ENCODE measurements around the gene WDTC1.
A peak's percentile ranks its signal among the peaks of the same experiment; 100 is the strongest.
"Not testable (repeated sequence)": the region's sequence is repeated elsewhere in the genome, so short reads cannot be mapped to it uniquely, and the experiment has no call there.

WDTC1 gene, protein sequence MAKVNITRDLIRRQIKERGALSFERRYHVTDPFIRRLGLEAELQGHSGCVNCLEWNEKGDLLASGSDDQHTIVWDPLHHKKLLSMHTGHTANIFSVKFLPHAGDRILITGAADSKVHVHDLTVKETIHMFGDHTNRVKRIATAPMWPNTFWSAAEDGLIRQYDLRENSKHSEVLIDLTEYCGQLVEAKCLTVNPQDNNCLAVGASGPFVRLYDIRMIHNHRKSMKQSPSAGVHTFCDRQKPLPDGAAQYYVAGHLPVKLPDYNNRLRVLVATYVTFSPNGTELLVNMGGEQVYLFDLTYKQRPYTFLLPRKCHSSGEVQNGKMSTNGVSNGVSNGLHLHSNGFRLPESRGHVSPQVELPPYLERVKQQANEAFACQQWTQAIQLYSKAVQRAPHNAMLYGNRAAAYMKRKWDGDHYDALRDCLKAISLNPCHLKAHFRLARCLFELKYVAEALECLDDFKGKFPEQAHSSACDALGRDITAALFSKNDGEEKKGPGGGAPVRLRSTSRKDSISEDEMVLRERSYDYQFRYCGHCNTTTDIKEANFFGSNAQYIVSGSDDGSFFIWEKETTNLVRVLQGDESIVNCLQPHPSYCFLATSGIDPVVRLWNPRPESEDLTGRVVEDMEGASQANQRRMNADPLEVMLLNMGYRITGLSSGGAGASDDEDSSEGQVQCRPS

GRCh38 chr1:27234049-27234882 is at the start of gene WDTC1:
TSS of gene WDTC1 (plus strand) at chr1:27234632. CDS start at chr1:27261055, 26,423 bp downstream.
- DNase-seq (ENCODE audit: low spot score), result peak; percentile 99

DNA sequence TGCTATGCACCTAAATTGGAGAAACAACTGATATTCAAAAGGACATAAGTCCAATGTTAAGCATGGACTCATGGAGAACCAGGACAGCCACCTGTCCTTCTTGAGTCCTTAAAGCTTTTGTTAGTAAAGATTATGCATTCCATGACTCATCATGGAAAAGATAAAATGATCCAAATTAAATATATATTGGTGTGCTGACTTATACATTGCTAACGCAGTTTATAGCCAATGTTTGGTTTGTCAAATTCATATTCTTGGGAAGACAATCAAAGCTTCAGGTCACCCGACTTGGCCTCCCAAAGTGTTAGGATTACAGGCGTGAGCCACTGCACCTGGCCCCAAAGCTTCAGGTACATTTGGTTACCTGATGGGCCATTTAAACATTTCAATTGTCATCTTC is 49.8 kb upstream of the WDTC1 start:
- DNase-seq (ENCODE audit: low spot score), result not testable (repeated sequence)

- no peak for DNase-seq (ENCODE audit: low spot score)
These were observed 42.3 kb upstream of the WDTC1 start for GRCh38 chr1:27192039-27192529.

DNA sequence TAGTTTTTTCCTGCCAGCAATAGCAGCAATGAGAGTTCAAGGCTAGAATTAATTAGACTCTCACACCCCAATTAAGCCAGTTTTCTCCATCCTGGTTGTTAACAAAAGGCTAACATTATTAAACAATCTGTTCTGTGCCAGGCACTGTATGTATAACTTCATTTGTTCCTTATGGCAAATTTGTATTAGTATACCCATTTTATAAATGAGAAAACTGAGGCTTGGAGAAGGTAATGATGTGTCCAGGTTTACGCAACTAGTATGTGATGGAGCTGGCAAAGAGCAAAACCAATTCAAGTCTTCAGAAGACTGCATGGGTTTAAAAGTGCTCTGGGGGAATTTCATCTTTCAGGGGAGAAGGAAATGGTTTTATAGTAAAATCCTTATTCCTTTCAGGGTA is 41.2 kb upstream of the WDTC1 start:
- no peak for DNase-seq (ENCODE audit: low spot score)

DNA sequence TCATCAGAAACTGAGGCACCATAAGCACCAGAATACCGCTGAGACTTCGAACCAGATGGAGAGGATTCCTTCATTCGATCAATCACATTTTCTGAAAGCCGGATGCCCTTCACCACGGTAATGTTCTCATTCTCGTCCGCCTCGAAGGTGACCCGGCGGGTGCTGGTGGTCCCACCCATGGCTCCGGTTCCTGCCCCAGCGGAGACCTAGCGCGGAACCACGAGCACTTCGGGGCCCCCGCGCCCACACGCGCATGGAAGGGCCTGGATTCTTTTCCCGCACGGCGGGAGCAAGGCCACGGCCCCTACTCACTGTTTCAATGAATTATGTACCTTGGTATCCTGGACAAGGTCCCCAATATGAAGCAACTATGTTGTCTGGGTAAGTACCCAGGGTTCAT is 33.1 kb upstream of the WDTC1 start:
- DNase-seq (ENCODE audit: low spot score), result no peak

GRCh38 chr1:27203946-27204345 is 30.5 kb upstream of the WDTC1 start:
- no peak for DNase-seq (ENCODE audit: low spot score)

DNA sequence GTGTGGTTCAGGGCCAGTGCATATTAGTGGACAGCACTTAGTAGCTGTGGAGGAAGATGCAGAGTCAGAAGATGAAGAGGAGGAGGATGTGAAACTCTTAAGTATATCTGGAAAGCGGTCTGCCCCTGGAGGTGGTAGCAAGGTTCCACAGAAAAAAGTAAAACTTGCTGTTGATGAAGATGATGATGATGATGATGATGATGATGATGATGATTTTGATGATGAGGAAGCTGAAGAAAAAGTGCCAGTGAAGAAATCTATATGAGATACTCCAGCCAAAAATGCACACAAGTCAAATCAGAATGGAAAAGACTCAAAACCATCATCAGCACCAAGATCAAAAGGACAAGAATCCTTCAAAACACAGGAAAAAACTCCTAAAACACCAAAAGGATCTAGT is 27.2 kb upstream of the WDTC1 start:
- DNase-seq (ENCODE audit: low spot score), result not testable (repeated sequence)

DNA sequence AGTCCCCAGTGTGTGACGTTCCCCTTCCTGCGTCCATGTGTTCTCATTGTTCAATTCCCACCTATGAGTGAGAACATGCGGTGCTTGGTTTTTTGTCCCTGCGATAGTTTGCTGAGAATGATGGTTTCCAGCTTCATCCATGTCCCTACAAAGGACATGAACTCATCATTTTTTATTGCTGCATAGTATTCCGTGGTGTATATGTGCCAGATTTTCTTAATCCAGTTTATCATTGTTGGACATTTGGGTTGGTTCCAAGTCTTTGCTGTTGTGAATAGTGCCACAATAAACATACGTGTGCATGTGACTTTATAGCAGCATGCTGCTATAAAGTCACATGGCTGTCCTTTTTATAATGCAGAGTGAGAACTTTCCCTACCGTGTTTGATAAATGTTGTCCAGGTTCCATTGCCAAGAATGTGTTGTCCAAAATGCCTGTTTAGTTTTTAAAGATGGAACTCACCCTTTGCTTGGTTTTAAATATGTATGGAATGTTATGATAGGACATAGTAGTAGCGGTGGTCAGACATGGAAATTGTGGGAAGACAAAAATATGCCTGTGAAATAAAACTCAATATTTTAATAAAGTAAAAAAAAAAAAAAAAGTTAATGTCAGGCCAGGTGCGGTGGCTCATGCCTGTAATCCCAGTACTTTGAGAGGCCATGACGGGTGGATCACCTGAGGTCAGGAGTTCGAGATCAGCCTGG is 26.1 kb upstream of the WDTC1 start:
- not testable (repeated sequence) for DNase-seq (ENCODE audit: low spot score)

DNA sequence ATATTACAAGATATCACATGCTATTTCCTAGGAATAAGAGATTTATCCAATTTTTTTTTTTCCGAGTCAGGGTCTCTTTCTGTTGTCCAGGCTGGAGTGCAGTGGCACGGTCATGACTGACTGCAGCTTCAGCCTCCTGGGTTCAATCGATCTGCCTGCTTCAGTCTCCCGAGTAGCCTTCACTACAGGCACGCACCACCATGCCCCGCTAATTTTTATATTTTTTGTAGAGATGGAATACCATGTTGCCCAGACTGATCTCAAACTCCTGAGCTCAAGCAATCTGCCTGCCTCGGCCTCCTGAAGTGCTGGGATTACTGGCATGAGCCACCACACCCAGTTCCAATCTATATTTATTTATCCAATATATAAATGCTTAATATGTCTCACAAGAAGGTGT is 18.0 kb upstream of the WDTC1 start:
- DNase-seq (ENCODE audit: low spot score), result no peak

- no peak for DNase-seq (ENCODE audit: low spot score)
These were observed 17.0 kb upstream of the WDTC1 start for GRCh38 chr1:27217401-27217800.

- no peak for DNase-seq (ENCODE audit: low spot score)
These were observed 15.7 kb upstream of the WDTC1 start for GRCh38 chr1:27218736-27219135.

- DNase-seq (ENCODE audit: low spot score), result no peak
These were observed 14.3 kb upstream of the WDTC1 start for GRCh38 chr1:27220096-27220495.

DNA sequence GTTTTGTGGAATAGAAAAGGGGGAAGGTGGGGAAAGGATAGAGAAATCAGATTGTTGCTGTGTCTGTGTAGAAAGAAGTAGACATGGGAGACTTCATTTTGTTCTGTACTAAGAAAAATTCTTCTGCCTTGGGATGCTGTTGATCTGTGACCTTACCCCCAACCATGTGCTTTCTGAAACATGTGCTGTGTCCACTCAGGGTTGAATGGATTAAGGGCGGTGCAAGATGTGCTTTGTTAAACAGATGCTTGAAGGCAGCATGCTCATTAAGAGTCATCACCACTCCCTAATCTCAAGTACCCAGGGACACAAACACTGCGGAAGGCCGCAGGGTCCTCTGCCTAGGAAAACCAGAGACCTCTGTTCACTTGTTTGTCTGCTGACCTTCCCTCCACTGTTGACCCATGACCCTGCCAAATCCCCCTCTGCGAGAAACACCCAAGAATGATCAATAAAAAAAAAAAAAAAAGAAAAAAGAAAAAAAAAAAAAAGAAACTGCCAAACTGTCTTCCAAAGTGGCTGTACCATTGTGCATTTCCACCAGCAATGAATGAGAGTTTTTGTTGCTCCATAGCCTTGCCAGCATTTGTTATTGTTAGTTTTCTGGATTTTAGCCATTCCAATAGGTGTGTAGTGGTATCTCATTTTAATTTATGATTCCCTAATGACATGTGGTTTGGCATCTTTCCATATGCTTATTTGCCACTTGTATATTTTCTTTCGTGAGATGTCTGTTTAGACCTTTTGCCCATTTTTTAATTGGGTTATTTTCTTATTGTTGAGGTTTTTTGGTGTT is 13.5 kb upstream of the WDTC1 start:
- DNase-seq (ENCODE audit: low spot score), result not testable (repeated sequence)

GRCh38 chr1:27225621-27226020 is 8.8 kb upstream of the WDTC1 start:
- no peak for DNase-seq (ENCODE audit: low spot score)

DNA sequence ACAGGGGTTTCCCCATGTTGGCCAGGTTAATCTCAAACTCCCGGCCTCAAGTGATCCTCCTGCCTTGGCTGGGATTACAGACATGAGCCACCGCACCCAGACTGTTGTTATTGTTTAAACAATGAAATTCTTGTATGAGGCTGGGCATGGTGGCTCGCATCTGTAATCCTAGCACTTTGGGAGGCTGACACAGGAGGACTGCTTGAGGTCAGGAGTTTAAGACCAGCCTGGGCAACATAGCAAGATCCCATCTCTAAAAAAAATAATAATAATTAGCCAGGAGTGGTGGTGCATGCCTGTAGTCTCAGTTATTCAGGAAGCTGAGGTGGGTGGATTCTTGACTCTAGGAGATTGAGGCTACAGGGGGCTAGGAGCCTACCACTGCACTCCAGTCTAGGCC is 6.7 kb upstream of the WDTC1 start:
- no peak for DNase-seq (ENCODE audit: low spot score)

DNA sequence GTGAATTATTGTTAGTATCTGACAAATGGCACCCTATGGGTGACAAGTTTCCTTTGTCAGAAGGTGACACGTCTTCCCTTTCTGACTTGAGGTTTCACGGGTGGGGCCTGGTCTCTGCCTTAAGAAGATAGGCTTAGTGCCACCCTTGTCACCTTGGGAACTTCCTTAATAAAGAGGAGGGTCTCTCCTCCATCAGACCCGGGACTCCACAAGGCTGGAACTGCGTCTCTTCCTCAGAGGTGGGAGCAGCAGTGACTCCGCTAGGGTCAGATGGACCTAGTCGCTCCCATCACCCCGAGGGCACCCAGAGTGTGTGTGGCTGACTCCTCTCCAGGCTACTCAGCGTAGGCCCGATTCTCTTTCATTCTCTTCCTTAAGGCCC is 774 bp upstream of the WDTC1 start:
- DNase-seq (ENCODE audit: low spot score), result no peak

DNA sequence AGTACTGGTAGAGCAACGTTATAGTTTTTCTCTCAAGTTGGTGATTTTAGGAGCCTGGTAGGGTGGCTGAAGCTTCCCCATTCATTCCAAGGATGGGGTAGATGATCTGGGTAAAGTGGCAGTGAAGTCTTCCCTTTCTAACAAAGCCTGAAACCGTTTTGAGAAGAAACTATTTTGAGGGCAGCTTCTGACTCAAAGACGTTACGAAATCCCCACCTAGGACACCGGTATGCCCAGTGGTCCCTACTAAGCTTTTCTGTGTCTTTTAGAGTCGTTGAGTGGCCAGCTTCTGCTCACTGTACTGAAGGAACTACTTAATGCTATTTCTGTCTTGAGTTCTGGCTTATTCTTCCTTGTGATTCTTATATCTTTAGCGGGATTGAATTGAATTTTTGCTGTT is 1.4 kb downstream of the WDTC1 start:
- DNase-seq (ENCODE audit: low spot score), result no peak

DNA sequence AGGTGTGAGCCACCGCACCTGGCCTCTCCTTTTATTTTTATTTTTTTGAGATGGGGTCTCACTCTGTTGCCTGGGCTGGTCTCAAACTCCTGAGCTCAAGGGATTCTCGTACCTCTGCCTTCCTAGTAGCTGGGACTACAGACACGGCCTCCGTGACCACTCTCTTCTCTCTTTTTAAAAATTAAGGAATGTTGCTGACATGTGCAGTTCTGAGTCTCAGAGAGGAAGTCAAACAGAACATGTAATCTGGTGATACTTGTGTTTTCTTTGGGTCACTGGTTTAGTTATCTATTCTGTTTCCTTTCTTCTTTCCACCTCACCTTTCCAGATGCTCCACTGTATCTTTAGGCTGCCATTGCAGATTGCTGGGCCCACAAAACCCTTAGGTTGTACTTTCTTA is 2.7 kb downstream of the WDTC1 start:
- no peak for DNase-seq (ENCODE audit: low spot score)

GRCh38 chr1:27238032-27238431 is 3.6 kb downstream of the WDTC1 start:
- DNase-seq (ENCODE audit: low spot score), result no peak

DNA sequence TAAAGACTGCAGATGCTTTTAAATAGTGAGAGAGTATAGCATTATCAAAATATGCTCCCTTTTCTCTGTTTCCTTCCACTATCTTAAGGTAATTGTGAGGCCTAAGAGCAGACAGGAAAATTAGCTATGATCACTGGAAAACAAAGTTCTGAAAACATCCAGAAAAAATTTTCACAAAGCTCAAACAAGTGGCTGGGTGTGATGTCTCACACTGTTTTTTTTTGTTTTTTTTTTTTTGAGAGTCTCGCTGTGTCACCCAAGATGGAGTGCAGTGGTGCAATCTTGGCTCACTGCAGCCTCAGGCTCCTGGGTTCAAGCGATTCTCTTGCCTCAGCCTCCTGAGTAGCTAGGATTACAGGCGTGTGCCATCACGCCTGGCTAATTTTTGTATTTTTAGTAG is 7.2 kb downstream of the WDTC1 start:
- no peak for DNase-seq (ENCODE audit: low spot score)

DNA sequence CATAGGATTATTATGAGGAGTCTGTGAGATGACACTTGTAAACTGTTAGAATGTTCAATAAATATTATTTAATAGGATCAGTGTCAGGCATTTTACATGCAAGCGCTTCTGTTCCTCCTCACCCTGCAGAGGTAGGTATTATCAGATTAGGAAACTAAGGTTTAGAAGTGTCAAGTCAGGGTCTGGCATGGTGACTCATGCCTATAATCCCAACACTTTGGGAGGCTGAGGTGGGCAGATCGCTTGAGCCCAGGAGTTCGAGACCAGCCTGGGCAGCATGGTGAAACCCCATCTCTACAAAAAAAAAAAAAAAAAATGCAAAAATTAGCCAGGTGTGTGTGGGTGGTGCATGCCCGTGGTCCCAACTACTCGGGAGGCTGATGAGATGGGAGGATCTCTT is 9.2 kb downstream of the WDTC1 start:
- DNase-seq (ENCODE audit: low spot score), result not testable (repeated sequence)

Measured in ecto neural progenitor cell (in vitro differentiated cells).